ENCODE measurements around the gene HMGN5. TPM values are rescaled to one million over a fixed set of nuclear protein-coding genes. Genes with fewer than 3 reads are reported as not detected.

The HMGN5 gene
- 1 to 10 TPM; 1.5 to 7.5 (median 4.5) TPM for polyA plus RNA-seq (ENCODE audit: low read depth in 6 of 6)

- DNase-seq (peak; percentile 68), ATAC-seq (ENCODE audit: low read depth in 2 of 2) (peak; percentile 87 to 88)
- Mint-ChIP-seq H3K36me3 (no peaks in the 10 kb centered on the region), H3K9me3 (peaks cover 0 to 2% (median 0%) of the 10 kb centered on the region in 7 donors), H3K4me3 (peak within 1 kb of the TSS; percentile 84 to 99 (median 94)), H3K27me3 (no peaks in the 10 kb centered on the region), H3K27ac (peak within 1 kb of the TSS; percentile 89 to 99 (median 95)), H3K4me1 (peaks cover 35 to 46% (median 46%) of the 10 kb centered on the region in 3 donors)
Observed at GRCh38 chrX:81201671-81202455, at the start of gene HMGN5, which contains the start of gene SH3BGRL. HMGN5 (minus strand) TSS chrX:81201913; CDS start chrX:81121549, 80,364 bp downstream. SH3BGRL (plus strand) TSS chrX:81202102; CDS start chrX:81202201, 99 bp downstream.

GRCh38 chrX:81241753-81242152 lies 40.0 kb upstream of the HMGN5 start:
- no peak overlapping the region for H3K4me3 Mint-ChIP-seq
- peaks cover 0 to 13% (median 13%) of the 10 kb centered on the region in 3 donors for H3K4me1 Mint-ChIP-seq
- DNase-seq (no peak), ATAC-seq (ENCODE audit: low read depth in 2 of 2) (no peak)
- H3K27ac Mint-ChIP-seq: no peak overlapping the region
- peaks cover 12 to 34% of the 10 kb centered on the region in 2 donors for H3K36me3 Mint-ChIP-seq
- H3K27me3 Mint-ChIP-seq: no peaks in the 10 kb centered on the region
- H3K9me3 Mint-ChIP-seq: peaks cover 4 to 19% (median 14%) of the 10 kb centered on the region in 7 donors

GRCh38 chrX:81240701-81241331 lies 39.1 kb upstream of the HMGN5 start:
- Mint-ChIP-seq H3K27ac (peak overlapping the region in 1 of 6 donors; percentile 44), H3K27me3 (no peaks in the 10 kb centered on the region), H3K9me3 (peaks cover 4 to 19% (median 14%) of the 10 kb centered on the region in 7 donors), H3K36me3 (peaks cover 12 to 38% of the 10 kb centered on the region in 2 donors), H3K4me1 (peaks cover 0 to 13% (median 4%) of the 10 kb centered on the region in 3 donors), H3K4me3 (no peak overlapping the region)
- DNase-seq (no peak), ATAC-seq (ENCODE audit: low read depth in 2 of 2) (no peak)

GRCh38 chrX:81238166-81238565 lies 36.5 kb upstream of the HMGN5 start:
- Mint-ChIP-seq H3K27ac (peak overlapping the region in 1 of 6 donors; percentile 50), H3K9me3 (peaks cover 4 to 19% (median 14%) of the 10 kb centered on the region in 7 donors), H3K4me3 (no peak overlapping the region), H3K4me1 (peaks cover 0 to 13% (median 4%) of the 10 kb centered on the region in 3 donors), H3K27me3 (no peaks in the 10 kb centered on the region), H3K36me3 (peaks cover 12 to 38% of the 10 kb centered on the region in 2 donors)
- ATAC-seq (ENCODE audit: low read depth in 2 of 2): no peak
- no peak for DNase-seq

GRCh38 chrX:81237516-81237915 lies 35.8 kb upstream of the HMGN5 start:
- Mint-ChIP-seq H3K4me1 (peaks cover 0 to 7% (median 6%) of the 10 kb centered on the region in 3 donors), H3K36me3 (peaks cover 12 to 38% of the 10 kb centered on the region in 2 donors), H3K4me3 (no peak overlapping the region), H3K27ac (no peak overlapping the region), H3K9me3 (peaks cover 4 to 19% (median 14%) of the 10 kb centered on the region in 7 donors), H3K27me3 (no peaks in the 10 kb centered on the region)
- ATAC-seq (ENCODE audit: low read depth in 2 of 2): no peak
- DNase-seq: no peak

- H3K27me3 Mint-ChIP-seq: no peaks in the 10 kb centered on the region
- DNase-seq: no peak
- H3K9me3 Mint-ChIP-seq: peaks cover 0 to 2% (median 0%) of the 10 kb centered on the region in 7 donors
- peaks cover 0 to 9% of the 10 kb centered on the region in 2 donors for H3K36me3 Mint-ChIP-seq
- H3K27ac Mint-ChIP-seq: peak overlapping the region in 2 of 6 donors; percentile 18 to 54
- H3K4me1 Mint-ChIP-seq: peaks cover 16 to 28% (median 21%) of the 10 kb centered on the region in 3 donors
- ATAC-seq (ENCODE audit: low read depth in 2 of 2): no peak
- H3K4me3 Mint-ChIP-seq: no peak overlapping the region
Observed at GRCh38 chrX:81232218-81232617, 30.5 kb upstream of the HMGN5 start.

GRCh38 chrX:81231476-81231875 lies 29.8 kb upstream of the HMGN5 start:
- Mint-ChIP-seq H3K9me3 (no peaks in the 10 kb centered on the region), H3K36me3 (peaks cover 0 to 2% of the 10 kb centered on the region in 2 donors), H3K4me1 (peaks cover 16 to 28% (median 21%) of the 10 kb centered on the region in 3 donors), H3K27me3 (no peaks in the 10 kb centered on the region), H3K27ac (no peak overlapping the region), H3K4me3 (no peak overlapping the region)
- ATAC-seq (ENCODE audit: low read depth in 2 of 2): no peak
- no peak for DNase-seq

GRCh38 chrX:81229901-81230300 lies 28.2 kb upstream of the HMGN5 start:
- Mint-ChIP-seq H3K27me3 (no peaks in the 10 kb centered on the region), H3K36me3 (no peaks in the 10 kb centered on the region)

GRCh38 chrX:81229229-81229628 lies 27.5 kb upstream of the HMGN5 start:
- ATAC-seq (ENCODE audit: low read depth in 2 of 2): no peak
- Mint-ChIP-seq H3K4me3 (no peak overlapping the region), H3K4me1 (peaks cover 16 to 29% (median 21%) of the 10 kb centered on the region in 3 donors), H3K27ac (peak overlapping the region in 2 of 6 donors; percentile 49 to 73), H3K36me3 (peaks cover 0 to 4% of the 10 kb centered on the region in 2 donors), H3K9me3 (no peaks in the 10 kb centered on the region), H3K27me3 (no peaks in the 10 kb centered on the region)
- no peak for DNase-seq

More at GRCh38 chrX:81229901-81230300, 28.2 kb upstream of the HMGN5 start:
- DNase-seq: no peak
- peaks cover 16 to 29% (median 21%) of the 10 kb centered on the region in 3 donors for H3K4me1 Mint-ChIP-seq
- peak overlapping the region in 2 of 6 donors; percentile 1 to 41 for H3K27ac Mint-ChIP-seq
- peak overlapping the region in 1 of 8 donors; percentile 13 for H3K4me3 Mint-ChIP-seq
- no peaks in the 10 kb centered on the region for H3K9me3 Mint-ChIP-seq
- no peak for ATAC-seq (ENCODE audit: low read depth in 2 of 2)

GRCh38 chrX:81215685-81216084 lies 14.0 kb upstream of the HMGN5 start:
- Mint-ChIP-seq H3K4me3 (no peak overlapping the region), H3K36me3 (no peaks in the 10 kb centered on the region), H3K27me3 (no peaks in the 10 kb centered on the region), H3K27ac (peak overlapping the region in 3 of 6 donors; percentile 27 to 88 (median 70)), H3K9me3 (peaks cover 0 to 2% (median 0%) of the 10 kb centered on the region in 7 donors), H3K4me1 (peaks cover 25 to 35% (median 28%) of the 10 kb centered on the region in 3 donors)
- no peak for ATAC-seq (ENCODE audit: low read depth in 2 of 2)
- no peak for DNase-seq

- DNase-seq (no peak), ATAC-seq (ENCODE audit: low read depth in 2 of 2) (no peak)
- no peaks in the 10 kb centered on the region for H3K27me3 Mint-ChIP-seq
- peaks cover 20 to 32% (median 21%) of the 10 kb centered on the region in 3 donors for H3K4me1 Mint-ChIP-seq
- H3K27ac Mint-ChIP-seq: peak overlapping the region in 2 of 6 donors; percentile 38 to 46
- peaks cover 0 to 2% (median 0%) of the 10 kb centered on the region in 7 donors for H3K9me3 Mint-ChIP-seq
- H3K36me3 Mint-ChIP-seq: no peaks in the 10 kb centered on the region
- peak overlapping the region in 2 of 8 donors; percentile 63 to 68 for H3K4me3 Mint-ChIP-seq
Observed at GRCh38 chrX:81208916-81209315, 7.2 kb upstream of the HMGN5 start.

- Mint-ChIP-seq H3K4me1 (peaks cover 28 to 40% (median 34%) of the 10 kb centered on the region in 3 donors), H3K4me3 (peak overlapping the region in 5 of 8 donors; percentile 1 to 68 (median 19)), H3K36me3 (no peaks in the 10 kb centered on the region), H3K27ac (peak overlapping the region in 4 of 6 donors; percentile 1 to 73 (median 20)), H3K27me3 (no peaks in the 10 kb centered on the region), H3K9me3 (peaks cover 0 to 2% (median 0%) of the 10 kb centered on the region in 7 donors)
- no peak for ATAC-seq (ENCODE audit: low read depth in 2 of 2)
- no peak for DNase-seq
Observed at GRCh38 chrX:81206476-81206875, 4.8 kb upstream of the HMGN5 start.

GRCh38 chrX:81205551-81205950 lies 3.8 kb upstream of the HMGN5 start:
- Mint-ChIP-seq H3K4me1 (peaks cover 34 to 46% (median 40%) of the 10 kb centered on the region in 3 donors), H3K36me3 (no peaks in the 10 kb centered on the region), H3K9me3 (peaks cover 0 to 2% (median 0%) of the 10 kb centered on the region in 7 donors), H3K27ac (peak overlapping the region in 1 of 6 donors; percentile 23), H3K4me3 (peak overlapping the region in 6 of 8 donors; percentile 1 to 68 (median 36)), H3K27me3 (no peaks in the 10 kb centered on the region)
- DNase-seq (no peak), ATAC-seq (ENCODE audit: low read depth in 2 of 2) (no peak)
